ENCODE data around the gene OTOA.
"Not testable (repeated sequence)": the region's sequence is repeated elsewhere in the genome, so short reads cannot be mapped to it uniquely, and the experiment has no call there.

The OTOA gene

GRCh38 chr16:21663889-21664647 lies at the start of gene OTOA:
Gene OTOA, plus strand, starts transcription at chr16:21663968. Its CDS starts 14,547 bp downstream, at chr16:21678515.
- no peak for DNase-seq

GRCh38 chr16:21614896-21615295 lies 48.9 kb upstream of the OTOA start:
- DNase-seq: no peak

GRCh38 chr16:21617607-21618006 lies 46.2 kb upstream of the OTOA start:
- no peak for DNase-seq

GRCh38 chr16:21618281-21618680 lies 45.5 kb upstream of the OTOA start:
- DNase-seq: no peak

DNA sequence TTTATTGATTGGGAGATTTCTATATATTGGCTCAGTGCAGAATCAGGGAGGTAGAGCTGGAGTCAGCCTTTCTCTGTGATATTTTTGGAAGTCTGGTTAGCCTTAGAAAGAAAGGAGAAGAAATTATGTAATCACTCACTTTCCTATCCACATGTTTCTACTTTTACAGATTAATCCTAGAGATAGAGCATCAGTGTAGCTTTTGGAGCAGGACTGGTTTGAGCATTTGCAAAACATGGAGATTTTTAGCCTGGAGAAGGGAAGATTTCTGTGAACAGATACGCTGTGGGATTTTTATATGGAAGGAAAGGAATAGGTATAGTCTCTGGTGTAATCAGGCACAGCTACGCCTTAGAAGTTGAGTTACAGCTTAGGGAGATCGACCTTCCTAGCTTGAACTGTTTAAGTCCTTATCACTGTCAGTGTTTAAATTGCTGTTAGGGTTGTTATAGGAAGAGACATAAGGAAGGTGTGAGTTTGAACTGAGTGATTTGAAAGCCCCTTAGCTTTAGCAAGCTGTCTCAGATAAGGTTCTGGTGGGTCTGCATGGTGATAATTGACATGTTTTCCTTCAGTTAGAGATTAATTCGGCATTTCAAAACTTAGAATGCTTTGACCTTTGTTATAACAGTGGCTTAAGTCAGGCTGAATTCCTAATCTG lies 43.9 kb upstream of the OTOA start:
- no peak for DNase-seq

GRCh38 chr16:21620592-21620991 lies 43.2 kb upstream of the OTOA start:
- DNase-seq: no peak

- no peak for DNase-seq
Measured at GRCh38 chr16:21622545-21622944, 41.2 kb upstream of the OTOA start.

DNA sequence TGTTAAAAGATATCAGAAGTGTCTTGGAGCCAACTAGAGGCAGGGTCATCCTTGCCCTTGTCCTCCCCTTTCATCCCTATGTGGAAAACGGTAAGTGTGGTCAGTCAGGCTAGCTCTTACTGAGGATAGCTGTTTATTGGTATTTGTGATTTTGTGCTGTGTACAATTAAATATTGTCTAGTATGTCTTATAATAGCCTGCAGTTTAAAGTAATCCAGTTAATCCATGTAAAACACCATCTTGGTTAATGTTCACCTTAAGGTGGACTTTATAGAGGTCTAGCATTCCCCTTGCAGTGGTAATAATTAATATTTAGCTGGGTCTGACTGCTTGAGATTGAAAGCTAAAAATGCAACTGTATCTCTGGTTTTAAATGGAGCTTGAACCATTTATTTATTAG lies 38.7 kb upstream of the OTOA start:
- no peak for DNase-seq

- peak; percentile 12 for DNase-seq
Measured at GRCh38 chr16:21626659-21627277, 37.0 kb upstream of the OTOA start.

DNA sequence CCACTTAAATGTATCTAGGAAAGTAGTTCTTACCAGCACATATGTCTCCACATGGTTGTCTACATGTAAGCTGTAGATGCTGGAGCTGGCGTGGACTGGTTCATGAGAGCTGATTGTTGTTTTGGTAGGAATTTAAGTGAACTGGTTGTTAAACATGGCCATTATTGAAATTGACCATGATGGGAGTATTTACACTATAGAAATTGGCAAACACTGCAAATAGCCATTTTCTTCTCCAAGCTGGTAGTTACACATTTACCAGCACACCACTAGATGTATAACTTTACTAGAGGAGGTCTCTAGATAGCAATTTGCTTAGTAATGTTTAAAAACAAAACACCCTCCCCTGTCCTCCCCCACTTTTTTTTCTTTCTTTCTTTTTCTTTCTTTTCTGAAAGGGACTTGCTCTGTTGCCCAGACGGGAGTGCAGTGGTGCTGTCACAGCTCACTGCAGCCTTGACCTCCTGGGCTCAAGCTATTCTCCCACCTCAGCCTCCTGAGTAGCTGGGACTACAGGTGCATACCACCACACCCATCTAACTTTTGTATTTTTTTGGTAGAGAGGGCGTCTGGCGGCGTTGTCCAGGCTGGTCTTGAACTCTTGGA lies 35.5 kb upstream of the OTOA start:
- no peak for DNase-seq

DNA sequence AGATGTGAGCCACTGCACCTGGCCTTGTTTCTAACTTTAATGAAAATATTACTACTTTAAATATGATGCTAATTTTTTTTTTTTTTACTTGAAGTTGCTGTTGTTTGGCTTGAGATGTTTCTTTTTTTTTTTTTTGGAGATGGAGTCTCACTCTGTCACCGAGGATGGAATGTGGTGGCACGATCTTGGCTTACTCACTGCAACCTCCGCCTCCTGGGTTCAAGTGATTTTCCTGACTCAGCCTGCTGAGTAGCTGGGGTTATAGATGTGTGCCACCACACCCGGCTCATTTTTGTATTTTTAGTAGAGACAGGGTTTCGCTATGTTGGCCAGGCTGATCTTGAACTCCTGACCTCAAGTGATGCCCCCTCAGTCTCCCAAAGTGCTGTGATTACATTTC lies 35.0 kb upstream of the OTOA start:
- DNase-seq: no peak

GRCh38 chr16:21629616-21630539 lies 33.9 kb upstream of the OTOA start:
- not testable (repeated sequence) for DNase-seq

DNA sequence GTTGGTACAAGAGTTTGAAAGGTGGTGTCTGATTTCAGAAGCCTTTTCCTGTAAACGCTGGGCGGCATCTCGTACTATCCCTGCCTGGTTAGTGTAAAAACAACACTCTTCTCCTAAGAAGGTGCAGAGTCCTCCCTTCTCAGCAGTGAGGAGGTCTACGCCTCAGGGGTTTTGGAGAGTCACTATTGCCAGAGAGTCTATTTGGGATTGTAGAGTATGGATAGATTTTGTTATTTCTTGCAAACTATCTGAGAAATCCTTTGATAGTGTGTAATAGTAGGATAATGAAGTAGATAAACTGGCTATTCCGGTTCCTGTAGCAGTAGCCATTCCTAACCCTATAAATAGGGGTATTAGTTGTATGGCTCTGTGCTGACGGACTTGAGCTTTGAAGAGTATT lies 32.9 kb upstream of the OTOA start:
- not testable (repeated sequence) for DNase-seq

GRCh38 chr16:21631376-21631775 lies 32.4 kb upstream of the OTOA start:
- DNase-seq: not testable (repeated sequence)

DNA sequence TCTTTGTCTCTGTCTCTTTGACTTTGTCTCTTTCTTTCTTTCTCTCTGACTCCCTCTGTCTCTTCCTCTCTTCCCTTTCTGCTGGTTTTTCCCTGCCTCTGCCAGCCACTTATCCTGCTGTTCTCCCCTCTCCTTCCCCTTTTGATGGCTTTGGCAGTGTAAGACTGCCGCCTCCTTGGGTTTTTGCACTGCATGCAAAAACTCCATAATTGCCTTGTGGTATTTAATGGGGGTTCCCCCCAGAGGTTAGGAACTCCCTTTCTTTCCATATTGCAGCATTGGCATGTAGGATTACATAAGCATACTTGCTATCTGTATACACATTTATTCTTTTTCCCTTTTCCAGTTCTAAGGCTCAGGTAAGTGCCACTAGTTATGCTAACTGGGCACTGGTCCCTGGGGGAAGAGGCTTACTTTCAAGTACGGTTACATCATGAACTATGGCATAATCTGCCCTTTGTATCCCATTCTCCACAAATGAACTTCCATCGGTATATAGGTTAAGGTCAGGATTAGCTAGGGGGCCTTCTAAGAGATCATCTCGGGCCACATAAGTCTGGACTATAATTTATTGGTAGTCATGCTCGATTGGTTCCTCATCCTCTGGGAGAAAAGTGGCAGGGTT lies 31.7 kb upstream of the OTOA start:
- not testable (repeated sequence) for DNase-seq

- DNase-seq: no peak
Measured at GRCh38 chr16:21634216-21634615, 29.6 kb upstream of the OTOA start.

DNA sequence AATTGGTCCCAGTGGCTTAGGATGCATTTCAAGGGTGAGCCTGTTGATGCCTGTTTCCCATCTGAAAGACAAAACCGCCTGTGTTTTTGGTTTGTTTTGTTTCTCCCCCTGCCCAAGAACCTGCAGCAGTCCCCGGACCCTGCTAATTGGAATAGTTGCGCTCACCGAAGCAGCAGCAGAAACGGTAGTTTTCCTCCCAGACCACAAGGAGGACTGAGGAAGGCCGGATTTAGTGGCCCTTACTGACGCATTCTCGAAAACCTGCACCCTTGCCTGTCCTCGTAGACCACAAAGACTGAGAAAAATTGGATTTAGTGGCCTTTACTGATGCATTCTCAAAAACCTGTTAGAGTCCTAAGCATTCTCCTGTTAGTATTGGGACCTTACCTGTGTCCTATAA lies 28.1 kb upstream of the OTOA start:
- DNase-seq: not testable (repeated sequence)

GRCh38 chr16:21637032-21637968 lies 26.5 kb upstream of the OTOA start:
- no peak for DNase-seq

- peak; percentile 44 for DNase-seq
Measured at GRCh38 chr16:21638573-21638975, 25.2 kb upstream of the OTOA start.

DNA sequence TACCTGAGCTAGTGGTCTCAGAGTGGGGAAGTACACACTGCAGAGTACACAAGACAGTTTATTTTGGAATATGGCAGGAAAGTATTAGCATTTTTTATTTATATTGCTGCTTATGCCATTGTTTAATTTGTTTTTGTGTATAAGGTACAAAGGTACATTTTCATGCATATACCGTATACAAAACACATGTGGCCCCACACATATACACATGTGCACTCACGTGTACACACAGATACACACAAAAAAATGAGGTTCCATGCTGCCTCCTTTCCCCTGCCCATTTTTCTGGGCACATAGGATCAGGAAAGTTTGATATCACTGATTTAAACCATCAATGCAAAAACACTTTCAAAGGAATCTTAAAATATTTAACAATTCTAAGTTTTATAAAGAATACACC lies 24.3 kb upstream of the OTOA start:
- no peak for DNase-seq

- DNase-seq: no peak
Measured at GRCh38 chr16:21641916-21642315, 21.9 kb upstream of the OTOA start.
